Bronchial epithelial cell (primary cell): ENCODE measurements around the gene C9orf50. TPM values are rescaled to one million over a fixed set of nuclear protein-coding genes. Genes with fewer than 3 reads are reported as not detected.

Experiments
- DNase-seq: peaks from one replicate; pipeline ENCODE4 v3.0.0-alpha.2; 2010; ENCODE audit warnings: low read depth
- FAIRE-seq: peaks from 2 replicates; lab custom pipeline; 2011; peaks lifted over from hg19 to GRCh38; lab: Jason Lieb, UNC
- H3K27me3 ChIP-seq: 2 replicates; pipeline ENCODE4 v1.5.1; 2011; ENCODE audit warnings: low read length; ENCODE audit not compliant: control insufficient read depth, insufficient read depth
- H3K36me3 ChIP-seq: 2 replicates; pipeline ENCODE4 v1.5.1; 2011; ENCODE audit warnings: low read length; ENCODE audit not compliant: control insufficient read depth, insufficient read depth
- H3K4me3 ChIP-seq: 2 replicates; pipeline ENCODE4 v1.5.1; 2011; ENCODE audit warnings: mild to moderate bottlenecking, low read depth, low read length, control low read depth
- total RNA-seq: library from RNA; depleted of rRNA; stranded (reverse); fragments of >200 nt; gene quantifications from 2 replicates; pipeline ENCODE4 v1.2.1, GENCODE V29; 2014
- TF ChIP-seq, protein P1 (sequence below): IDR thresholded peaks from 2 replicates; pipeline ENCODE4 v1.5.1; 2011; ENCODE audit warnings: mild to moderate bottlenecking, moderate library complexity, low read length, control low read depth, inconsistent platforms; ENCODE audit not compliant: insufficient read depth, severe bottlenecking

C9orf50 gene
- total RNA-seq, 1 donor from 2014 or later: not detected

DNA sequence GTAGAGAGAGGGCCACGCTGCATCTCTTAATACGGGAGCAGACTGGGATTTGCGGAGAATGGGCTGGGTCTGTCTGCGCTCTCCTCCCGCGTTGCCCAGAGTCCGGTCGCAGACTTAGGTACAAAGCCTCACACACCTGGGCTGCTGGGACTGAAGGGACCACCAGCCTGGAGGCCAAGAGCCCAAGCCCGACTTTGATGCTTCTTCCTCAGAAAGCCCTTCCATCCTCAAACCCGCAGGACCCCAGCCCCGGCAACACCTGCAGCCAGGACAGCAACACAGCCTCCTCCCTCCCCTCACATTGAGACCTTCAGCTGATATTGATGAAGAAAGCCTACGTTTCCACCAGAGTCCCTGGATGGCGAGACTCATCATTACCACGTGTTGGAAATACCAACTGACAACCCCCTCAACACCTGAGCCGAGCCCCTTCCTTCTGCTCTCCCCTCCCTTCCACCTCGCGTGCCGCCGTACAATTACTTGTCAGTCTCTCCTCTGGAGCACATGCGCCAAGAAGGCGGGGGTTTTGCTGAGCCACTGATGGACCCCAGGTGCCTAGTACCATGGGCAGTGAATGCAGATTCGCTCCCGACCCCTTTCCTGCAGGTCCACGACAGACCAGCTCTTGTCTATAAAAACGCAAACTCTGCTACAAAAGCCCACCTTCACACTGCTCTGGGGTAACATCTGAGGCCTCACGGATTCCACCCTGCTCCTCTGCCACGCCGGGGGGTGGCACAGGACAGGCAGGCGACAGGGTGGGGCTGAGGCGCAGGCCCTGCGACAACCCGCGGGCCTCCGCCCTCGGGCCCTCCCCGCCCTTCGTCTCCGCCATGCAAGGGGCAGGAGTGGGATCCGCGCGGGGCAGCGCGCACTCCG is 20.2 kb upstream of the C9orf50 start:
- DNase-seq: no peak
- no peak for FAIRE-seq

DNA sequence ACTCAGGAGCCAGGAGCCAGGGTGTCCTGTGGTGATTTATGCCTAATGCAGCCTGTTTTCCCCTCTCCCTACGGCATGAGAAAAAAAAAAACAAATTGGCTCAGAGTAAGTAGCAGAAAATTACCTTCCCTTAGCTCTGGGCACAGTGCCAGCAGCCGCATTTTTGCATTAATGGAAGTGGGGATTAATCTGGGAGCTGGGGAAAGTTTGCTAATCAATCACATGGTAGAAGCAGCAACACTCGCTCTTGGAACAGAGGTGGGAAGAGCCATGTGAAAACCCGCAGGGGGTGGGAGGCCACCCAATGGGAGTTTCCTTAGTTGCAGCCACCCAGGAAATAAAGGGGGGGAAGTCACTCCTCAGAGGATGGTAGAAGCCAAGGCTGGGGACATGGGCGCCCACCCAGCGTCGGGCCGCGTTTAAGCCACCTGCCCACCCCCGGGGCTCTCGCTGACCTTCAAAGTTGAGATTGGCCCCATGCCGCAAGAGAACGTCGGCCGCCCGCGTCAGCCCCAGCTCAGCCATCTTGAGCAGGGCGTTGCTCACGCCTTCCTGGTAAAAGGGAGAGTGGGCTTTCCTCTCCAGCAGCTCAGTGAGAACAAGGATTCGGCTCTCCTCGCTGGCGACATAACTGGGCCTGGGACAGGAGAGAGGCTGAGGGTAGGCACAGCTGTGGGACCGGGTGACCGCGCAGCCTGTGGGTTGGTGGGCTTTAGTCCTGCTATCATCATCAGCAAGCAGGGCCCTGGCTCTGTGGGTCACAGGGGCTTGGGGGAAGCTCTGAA is 19.4 kb upstream of the C9orf50 start:
- FAIRE-seq: no peak
- Histone ChIP-seq H3K4me3 (no peak overlapping the region), H3K36me3 (peaks cover 14% of the 10 kb centered on the region), H3K27me3 (no peaks in the 10 kb centered on the region)
- no peak for DNase-seq
- TF ChIP-seq, protein P1, sequence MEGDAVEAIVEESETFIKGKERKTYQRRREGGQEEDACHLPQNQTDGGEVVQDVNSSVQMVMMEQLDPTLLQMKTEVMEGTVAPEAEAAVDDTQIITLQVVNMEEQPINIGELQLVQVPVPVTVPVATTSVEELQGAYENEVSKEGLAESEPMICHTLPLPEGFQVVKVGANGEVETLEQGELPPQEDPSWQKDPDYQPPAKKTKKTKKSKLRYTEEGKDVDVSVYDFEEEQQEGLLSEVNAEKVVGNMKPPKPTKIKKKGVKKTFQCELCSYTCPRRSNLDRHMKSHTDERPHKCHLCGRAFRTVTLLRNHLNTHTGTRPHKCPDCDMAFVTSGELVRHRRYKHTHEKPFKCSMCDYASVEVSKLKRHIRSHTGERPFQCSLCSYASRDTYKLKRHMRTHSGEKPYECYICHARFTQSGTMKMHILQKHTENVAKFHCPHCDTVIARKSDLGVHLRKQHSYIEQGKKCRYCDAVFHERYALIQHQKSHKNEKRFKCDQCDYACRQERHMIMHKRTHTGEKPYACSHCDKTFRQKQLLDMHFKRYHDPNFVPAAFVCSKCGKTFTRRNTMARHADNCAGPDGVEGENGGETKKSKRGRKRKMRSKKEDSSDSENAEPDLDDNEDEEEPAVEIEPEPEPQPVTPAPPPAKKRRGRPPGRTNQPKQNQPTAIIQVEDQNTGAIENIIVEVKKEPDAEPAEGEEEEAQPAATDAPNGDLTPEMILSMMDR: no peak

More for the DNA sequence above, 20.2 kb upstream of the C9orf50 start:
- TF ChIP-seq, protein P1: no peak
- H3K36me3 ChIP-seq: peaks cover 13% of the 10 kb centered on the region
- peak overlapping the region; percentile 96 for H3K4me3 ChIP-seq
- no peaks in the 10 kb centered on the region for H3K27me3 ChIP-seq

DNA sequence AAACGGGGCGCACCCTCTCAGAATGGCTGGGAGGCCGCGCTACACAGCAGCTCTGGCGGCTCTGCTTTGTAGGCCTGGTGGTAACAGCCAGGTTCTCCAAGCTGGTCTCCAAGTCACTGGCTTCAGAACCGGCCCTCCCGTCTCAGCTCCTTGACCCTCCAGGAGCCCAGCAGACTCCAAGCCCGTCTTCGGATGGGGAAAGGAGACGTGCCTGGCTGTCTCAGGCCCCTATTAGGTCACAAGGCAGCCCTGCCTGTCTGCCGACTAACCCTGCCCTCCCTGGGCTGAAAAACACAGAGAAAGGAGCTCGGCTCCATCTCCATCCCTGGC is 18.8 kb upstream of the C9orf50 start:
- TF ChIP-seq, protein P1: no peak
- no peak for DNase-seq
- FAIRE-seq: no peak
- Histone ChIP-seq H3K4me3 (no peak overlapping the region), H3K36me3 (peaks cover 20% of the 10 kb centered on the region), H3K27me3 (no peaks in the 10 kb centered on the region)

DNA sequence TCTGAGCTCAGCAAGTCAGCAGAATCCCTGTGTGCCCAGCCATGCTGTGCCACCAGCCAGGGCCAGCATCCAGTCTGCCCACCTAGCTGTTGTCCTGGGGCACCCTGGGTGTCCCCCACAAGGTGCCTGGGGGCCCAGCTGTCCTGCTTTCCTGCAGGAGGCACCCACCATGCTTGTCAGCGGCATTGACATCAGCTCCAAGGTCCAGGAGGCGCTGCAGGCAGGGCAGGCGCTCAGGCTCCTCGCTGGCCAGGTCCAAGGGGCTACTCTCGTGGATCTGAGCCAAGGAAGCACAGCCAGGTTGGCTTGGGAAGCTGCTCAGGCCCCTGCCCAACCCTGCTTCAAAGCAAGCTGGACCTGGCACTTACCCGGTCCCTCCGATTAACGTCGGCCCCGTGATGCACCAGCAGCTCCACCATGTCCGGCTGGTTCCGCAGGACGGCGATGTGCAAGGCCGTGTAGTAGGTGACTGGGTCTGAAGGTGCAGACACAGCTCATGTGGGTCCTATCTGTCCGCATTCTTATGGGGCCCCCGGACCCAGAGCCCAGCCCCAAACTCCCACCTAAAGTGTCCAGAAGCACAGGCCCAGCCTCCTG is 18.2 kb upstream of the C9orf50 start:
- H3K27me3 ChIP-seq: no peaks in the 10 kb centered on the region
- H3K4me3 ChIP-seq: no peak overlapping the region
- no peak for DNase-seq
- TF ChIP-seq, protein P1: no peak
- no peak for FAIRE-seq
- H3K36me3 ChIP-seq: peaks cover 21% of the 10 kb centered on the region

DNA sequence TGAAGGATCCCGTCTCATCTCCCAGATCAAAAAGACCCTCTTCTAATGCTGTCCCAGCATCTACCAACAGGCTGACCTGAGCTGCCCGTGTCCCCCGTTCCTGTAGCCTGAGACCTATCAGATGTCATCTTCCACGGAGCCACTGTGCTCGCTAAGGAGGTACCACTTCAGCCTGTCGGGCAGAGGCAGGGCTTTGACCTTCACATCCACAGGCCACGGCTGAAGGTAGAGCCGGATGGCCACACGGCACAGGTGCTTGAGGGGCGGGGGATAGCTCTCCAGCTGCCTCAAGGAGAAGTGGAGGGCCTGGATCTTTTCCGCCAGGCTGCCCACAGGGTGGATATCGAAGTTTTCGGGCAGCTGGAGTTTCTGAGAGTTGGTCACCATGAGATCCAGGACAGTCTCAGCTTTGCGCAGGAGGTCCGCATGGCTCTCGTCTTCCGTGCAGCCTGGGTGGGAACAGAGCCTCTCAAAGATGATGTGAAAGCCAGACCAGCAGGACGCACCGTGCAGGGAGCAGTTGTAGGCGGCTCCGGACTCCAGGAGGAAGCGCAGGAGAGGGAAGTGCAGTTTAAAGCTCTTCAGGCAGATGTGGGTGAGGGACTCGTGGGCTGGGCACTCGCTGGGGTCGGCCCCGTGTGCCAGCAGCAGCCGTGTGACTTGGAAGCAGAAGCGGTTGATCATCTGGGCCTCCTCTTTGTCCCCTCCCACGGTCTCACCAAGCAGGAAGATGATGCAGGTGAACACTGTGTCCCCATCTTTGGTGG is 17.0 kb upstream of the C9orf50 start:
- FAIRE-seq (no peak), DNase-seq (no peak)
- H3K27me3 ChIP-seq: no peaks in the 10 kb centered on the region
- H3K4me3 ChIP-seq: no peak overlapping the region
- TF ChIP-seq, protein P1: no peak
- peaks cover 30% of the 10 kb centered on the region for H3K36me3 ChIP-seq
